ENCODE data around the gene CD300H.

- TF ChIP-seq CTCF (IDR thresholded peaks at IDR 0.05), result no peak
- no peak for TF ChIP-seq POLR2AphosphoS5 (IDR thresholded peaks at IDR 0.05; ENCODE audit: low read depth, low read length)
- TF ChIP-seq TCF7L2 (IDR thresholded peaks at IDR 0.05; ENCODE audit: low read depth, low read length), result no peak
- TF ChIP-seq, protein P1, sequence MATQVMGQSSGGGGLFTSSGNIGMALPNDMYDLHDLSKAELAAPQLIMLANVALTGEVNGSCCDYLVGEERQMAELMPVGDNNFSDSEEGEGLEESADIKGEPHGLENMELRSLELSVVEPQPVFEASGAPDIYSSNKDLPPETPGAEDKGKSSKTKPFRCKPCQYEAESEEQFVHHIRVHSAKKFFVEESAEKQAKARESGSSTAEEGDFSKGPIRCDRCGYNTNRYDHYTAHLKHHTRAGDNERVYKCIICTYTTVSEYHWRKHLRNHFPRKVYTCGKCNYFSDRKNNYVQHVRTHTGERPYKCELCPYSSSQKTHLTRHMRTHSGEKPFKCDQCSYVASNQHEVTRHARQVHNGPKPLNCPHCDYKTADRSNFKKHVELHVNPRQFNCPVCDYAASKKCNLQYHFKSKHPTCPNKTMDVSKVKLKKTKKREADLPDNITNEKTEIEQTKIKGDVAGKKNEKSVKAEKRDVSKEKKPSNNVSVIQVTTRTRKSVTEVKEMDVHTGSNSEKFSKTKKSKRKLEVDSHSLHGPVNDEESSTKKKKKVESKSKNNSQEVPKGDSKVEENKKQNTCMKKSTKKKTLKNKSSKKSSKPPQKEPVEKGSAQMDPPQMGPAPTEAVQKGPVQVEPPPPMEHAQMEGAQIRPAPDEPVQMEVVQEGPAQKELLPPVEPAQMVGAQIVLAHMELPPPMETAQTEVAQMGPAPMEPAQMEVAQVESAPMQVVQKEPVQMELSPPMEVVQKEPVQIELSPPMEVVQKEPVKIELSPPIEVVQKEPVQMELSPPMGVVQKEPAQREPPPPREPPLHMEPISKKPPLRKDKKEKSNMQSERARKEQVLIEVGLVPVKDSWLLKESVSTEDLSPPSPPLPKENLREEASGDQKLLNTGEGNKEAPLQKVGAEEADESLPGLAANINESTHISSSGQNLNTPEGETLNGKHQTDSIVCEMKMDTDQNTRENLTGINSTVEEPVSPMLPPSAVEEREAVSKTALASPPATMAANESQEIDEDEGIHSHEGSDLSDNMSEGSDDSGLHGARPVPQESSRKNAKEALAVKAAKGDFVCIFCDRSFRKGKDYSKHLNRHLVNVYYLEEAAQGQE (IDR thresholded peaks at IDR 0.05; ENCODE audit: insufficient read depth in 1 of 2, low read depth in 2 of 2, low read length in 1 of 2), result no peak
Measured at GRCh38 chr17:74599023-74599399, 31.7 kb upstream of the CD300H start.
